ENCODE results near the gene PLEKHA7. TPM values are rescaled to one million over a fixed set of nuclear protein-coding genes. Genes with fewer than 3 reads are reported as not detected.

Gene PLEKHA7
- total RNA-seq, 1 experiment from 2014 or later, result 7.2 TPM

GRCh38 chr11:16898274-16898985 lies 115.8 kb downstream of the PLEKHA7 start:
- no peaks in the 10 kb centered on the region for H3K9me3 ChIP-seq (ENCODE audit: control insufficient read depth in 1 of 2, insufficient read depth in 1 of 2, low read depth in 1 of 2, low read length in 2 of 2)
- BruUV-seq (replicated peaks), result no TSS peak
- no peak for ATAC-seq

More at GRCh38 chr11:16898274-16898985, 115.8 kb downstream of the PLEKHA7 start:
- ChIA-PET CTCF (no interaction called here), POLR2A (interaction anchor here (0.6 kb wide), 1 partner anchor 184 kb away, joined by 3 read pairs; no protein-coding TSS in a partner anchor), RAD21 (ENCODE audit: low non-redundant PET in 1 of 2, low total read pairs in 2 of 2, uncharacterized antibody in 2 of 2, unreplicated experiment in 2 of 2) (no interaction called here)
- no peak overlapping the region for H3K4me3 ChIP-seq (replicated peaks in 1 of 2; ENCODE audit: low read depth in 1 of 2, low read length in 2 of 2)
- intact Hi-C loops (cut with micrococcal nuclease), result no loop called here
- H3K9me2 ChIP-seq (ENCODE audit: insufficient read depth), result no peaks in the 10 kb centered on the region; the same call in 1 of the 2 replicates
- no peaks in the 10 kb centered on the region for H3K27me3 ChIP-seq (ENCODE audit: insufficient read depth, low read length)
- peaks cover 21 to 43% of the 10 kb centered on the region in 2 experiments for H3K4me1 ChIP-seq (ENCODE audit: control insufficient read depth in 1 of 2, insufficient read depth in 2 of 2, low read length in 2 of 2)
- no peak overlapping the region for H2AFZ ChIP-seq (ENCODE audit: low read depth, low read length, poor library complexity, severe bottlenecking)
- H3K36me3 ChIP-seq (ENCODE audit: control insufficient read depth in 1 of 2, insufficient read depth in 2 of 2, low read length in 2 of 2), result no peaks in the 10 kb centered on the region
- DNase-seq (ENCODE audit: low read depth, low spot score), result no peak
- H3K79me2 ChIP-seq (ENCODE audit: insufficient read depth, low read length), result no peaks in the 10 kb centered on the region
- H3K4me2 ChIP-seq (ENCODE audit: low read length), result no peak overlapping the region
- H3K9ac ChIP-seq (ENCODE audit: low read length), result no peak overlapping the region
- H3K27ac ChIP-seq (ENCODE audit: low read depth, low read length), result no peak overlapping the region
- TF ChIP-seq CEBPB (IDR thresholded peaks at IDR 0.05; ENCODE audit: low read depth) (no peak), ZFX (IDR thresholded peaks at IDR 0.05) (no peak), EGR1 (IDR thresholded peaks at IDR 0.05; ENCODE audit: low read depth) (no peak), ZBTB33 (IDR thresholded peaks at IDR 0.05; ENCODE audit: extremely low read depth, insufficient replicate concordance, low read length) (no peak), EZH2 (IDR thresholded peaks at IDR 0.05) (no peak), POLR2A (IDR thresholded peaks at IDR 0.05; ENCODE audit: borderline replicate concordance, extremely low read depth, insufficient read depth, insufficient read length) (no peak), ZNF274 (IDR thresholded peaks at IDR 0.05; ENCODE audit: low read depth, low read length) (no peak), MAX (IDR thresholded peaks at IDR 0.05) (no peak), ATF3 (IDR thresholded peaks at IDR 0.05) (no peak), RAD21 (IDR thresholded peaks at IDR 0.05; ENCODE audit: low read depth) (no peak), CTCF (IDR thresholded peaks at IDR 0.05 in 2 of 3, conservative IDR thresholded peaks at IDR 0.05 in 1 of 3; ENCODE audit: borderline replicate concordance in 1 of 3, insufficient read depth in 1 of 3, low read depth in 2 of 3, low read length in 2 of 3) (no peak), REST (IDR thresholded peaks at IDR 0.05; ENCODE audit: low read depth) (no peak), YY1 (IDR thresholded peaks at IDR 0.05; ENCODE audit: extremely low read depth, insufficient replicate concordance, low read depth, low read length) (no peak), FOSL1 (IDR thresholded peaks at IDR 0.05; ENCODE audit: low read depth) (no peak), CBX3 (IDR thresholded peaks at IDR 0.05; ENCODE audit: low read depth) (no peak), SIN3A (IDR thresholded peaks at IDR 0.05; ENCODE audit: low read depth) (no peak), SP1 (IDR thresholded peaks at IDR 0.05; ENCODE audit: low read depth) (no peak), ELF1 (IDR thresholded peaks at IDR 0.05; ENCODE audit: borderline replicate concordance, low read depth) (no peak), POLR2AphosphoS5 (IDR thresholded peaks at IDR 0.05; ENCODE audit: low read depth, low read length) (no peak), JUND (IDR thresholded peaks at IDR 0.05) (no peak)
- no peaks in the 10 kb centered on the region for H4K20me1 ChIP-seq (ENCODE audit: insufficient read depth)
